GM12878 (cell line): Measurements from ENCODE around the gene CAP2. TPM values are rescaled to one million over a fixed set of nuclear protein-coding genes. Genes with fewer than 3 reads are reported as not detected.

ENCODE experiments used
- BCL11A ChIP-seq: IDR thresholded peaks from 2 replicates; pipeline ENCODE4 v1.6.1; 2011; ENCODE audit warnings: low read depth, low read length
- BRCA1 ChIP-seq: IDR thresholded peaks from 2 replicates; pipeline ENCODE4 v1.6.1; 2011; ENCODE audit warnings: low read depth, low read length, improper control_type of control experiment
- CREB1 ChIP-seq: IDR thresholded peaks from 2 replicates; pipeline ENCODE4 v1.6.1; 2012; ENCODE audit warnings: low read depth, mild to moderate bottlenecking, inconsistent platforms
- ETV6 ChIP-seq, 2 experiments: fragments of 450-650 bp in 1 of 2; IDR thresholded peaks in 1 of 2; conservative IDR thresholded peaks in 1 of 2; 2 replicates each; pipeline ENCODE4 v1.6.1; 2014; ENCODE audit warnings: antibody characterized with exemption in 1 of 2, borderline replicate concordance in 1 of 2, low read depth in 1 of 2, mild to moderate bottlenecking in 1 of 2, moderate library complexity in 1 of 2
- GABPA ChIP-seq: IDR thresholded peaks from 2 replicates; pipeline ENCODE4 v1.6.1; 2014; ENCODE audit warnings: antibody characterized with exemption, low read depth, mild to moderate bottlenecking, inconsistent platforms
- HDGF ChIP-seq: fragments of 450-650 bp; IDR thresholded peaks from 2 replicates; pipeline ENCODE4 v1.6.1; 2016; ENCODE audit warnings: antibody characterized with exemption
- IRF4 ChIP-seq: IDR thresholded peaks from 2 replicates; pipeline ENCODE4 v1.6.1; 2011; ENCODE audit warnings: low read depth, low read length
- NBN ChIP-seq: fragments of 450-650 bp; IDR thresholded peaks from 2 replicates; pipeline ENCODE4 v1.6.1; 2016
- NR2F1 ChIP-seq: fragments of 450-650 bp; conservative IDR thresholded peaks from 2 replicates; pipeline ENCODE4 v1.6.1; 2017; ENCODE audit warnings: mild to moderate bottlenecking
- NRF1 ChIP-seq: conservative IDR thresholded peaks from 2 replicates; pipeline ENCODE4 v1.6.1; 2011; ENCODE audit warnings: mild to moderate bottlenecking, low read depth, low read length, improper control_type of control experiment
- RAD51 ChIP-seq: fragments of 450-650 bp; IDR thresholded peaks from 2 replicates; pipeline ENCODE4 v1.6.1; 2016; ENCODE audit warnings: moderate library complexity, mild to moderate bottlenecking, inconsistent platforms
- SREBF1 ChIP-seq: IDR thresholded peaks from 2 replicates; pipeline ENCODE4 v1.6.1; 2012; ENCODE audit warnings: mild to moderate bottlenecking, low read length
- SRF ChIP-seq, 2 experiments: IDR thresholded peaks; 2 replicates each; pipeline ENCODE4 v1.6.1; 2011; ENCODE audit warnings: low read depth in 2 of 2, low read length in 2 of 2, mild to moderate bottlenecking in 1 of 2, moderate library complexity in 1 of 2
- STAT3 ChIP-seq: IDR thresholded peaks from 2 replicates; pipeline ENCODE4 v1.6.1; 2011; ENCODE audit warnings: low read depth, low read length, improper control_type of control experiment
- SUPT20H ChIP-seq: IDR thresholded peaks from 2 replicates; pipeline ENCODE4 v1.6.1; 2011; ENCODE audit warnings: low read depth, mild to moderate bottlenecking, low read length, moderate library complexity, borderline replicate concordance; ENCODE audit not compliant: control insufficient read depth
- polyA plus RNA-seq, 11 experiments: library from polyadenylated mRNA; depleted of rRNA in 4 of 11; unstranded in 6 of 11; stranded (reverse) in 5 of 11; fragments of >200 nt; fragmentation: Nextera tagmentation in 4 of 11; fragmentation: Illumina TruSeq in 1 of 11; extraction: Ambion mirVana in 4 of 11; extraction: Trizol in 1 of 11; gene quantifications; 1 replicate in 1 of 11; 2 replicates in 10 of 11; pipeline versions ENCODE4 v1.2.1 to v1.2.3, GENCODE V29; 2011 to 2016; ENCODE audit warnings: inconsistent platforms in 2 of 11, missing spikeins in 2 of 11, low read depth in 1 of 11
- total RNA-seq, 4 experiments: library from RNA; depleted of rRNA in 3 of 4; stranded (reverse); fragments of >200 nt in 3 of 4; fragmentation: Illumina TruSeq in 1 of 4; extraction: Trizol in 1 of 4; gene quantifications; 2 replicates each; pipeline versions ENCODE4 v1.2.1 to v1.2.3, GENCODE V29; 2013 to 2021
- TF ChIP-seq, protein P1 (sequence below): fragments of 450-650 bp; formaldehyde crosslinking; IDR thresholded peaks from 2 replicates; pipeline ENCODE4 v1.5.0; 2022; ENCODE audit warnings: mild to moderate bottlenecking, missing genetic modification characterization
- TF ChIP-seq, protein P2 (sequence below): fragments of 450-650 bp; IDR thresholded peaks from 2 replicates; pipeline ENCODE4 v1.6.1; 2017; ENCODE audit warnings: antibody characterized with exemption, mild to moderate bottlenecking, moderate library complexity
- TF ChIP-seq, protein P3 (sequence below): IDR thresholded peaks from 2 replicates; pipeline ENCODE4 v1.6.1; 2011; ENCODE audit warnings: borderline replicate concordance, low read depth, mild to moderate bottlenecking, moderate library complexity, low read length; ENCODE audit not compliant: insufficient read depth, poor library complexity, severe bottlenecking
- TF ChIP-seq, protein P4 (sequence below): fragments of 150-350 bp; IDR thresholded peaks from 2 replicates; pipeline ENCODE4 v1.6.1; 2014; ENCODE audit warnings: mild to moderate bottlenecking, low read depth, low read length

Gene CAP2
- total and polyA plus RNA-seq, 10 of the 15 experiments (the other 5 are each of a cell fraction or from before 2014, with no cell fraction given): 0.10 to 2.0 (median 0.15) TPM; not detected in 7

DNA sequence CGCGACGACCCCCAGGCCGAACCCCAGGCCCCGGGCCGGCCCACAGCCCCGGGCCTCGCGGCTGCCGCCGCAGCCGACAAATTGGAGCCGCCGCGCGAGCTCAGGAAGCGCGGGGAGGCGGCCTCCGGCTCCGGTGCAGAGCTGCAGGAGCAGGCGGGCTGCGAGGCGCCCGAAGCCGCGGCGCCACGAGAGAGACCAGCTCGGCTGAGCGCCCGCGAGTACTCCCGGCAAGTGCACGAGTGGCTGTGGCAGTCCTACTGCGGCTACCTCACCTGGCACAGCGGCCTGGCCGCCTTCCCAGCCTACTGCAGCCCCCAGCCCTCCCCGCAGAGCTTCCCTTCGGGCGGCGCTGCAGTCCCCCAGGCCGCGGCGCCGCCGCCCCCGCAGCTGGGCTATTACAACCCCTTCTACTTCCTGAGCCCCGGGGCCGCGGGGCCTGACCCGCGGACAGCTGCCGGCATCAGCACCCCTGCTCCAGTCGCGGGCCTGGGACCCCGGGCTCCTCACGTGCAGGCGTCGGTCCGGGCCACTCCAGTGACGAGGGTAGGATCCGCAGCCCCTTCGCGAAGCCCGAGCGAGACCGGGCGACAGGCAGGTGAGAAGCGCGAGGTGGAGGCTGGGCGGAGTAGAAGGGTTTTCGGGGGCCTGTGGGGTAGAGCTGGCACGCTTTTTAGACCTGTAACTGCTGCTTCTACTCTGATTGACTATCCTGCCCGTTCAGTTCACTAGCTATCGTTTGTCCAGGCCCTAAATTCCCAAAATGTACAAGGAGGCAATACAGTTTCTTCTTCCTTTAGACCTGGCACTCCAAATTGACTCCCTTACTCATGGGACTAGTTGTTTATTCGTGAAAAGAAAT lies 207.4 kb downstream of the CAP2 start (continued):
- TF ChIP-seq, protein P1, sequence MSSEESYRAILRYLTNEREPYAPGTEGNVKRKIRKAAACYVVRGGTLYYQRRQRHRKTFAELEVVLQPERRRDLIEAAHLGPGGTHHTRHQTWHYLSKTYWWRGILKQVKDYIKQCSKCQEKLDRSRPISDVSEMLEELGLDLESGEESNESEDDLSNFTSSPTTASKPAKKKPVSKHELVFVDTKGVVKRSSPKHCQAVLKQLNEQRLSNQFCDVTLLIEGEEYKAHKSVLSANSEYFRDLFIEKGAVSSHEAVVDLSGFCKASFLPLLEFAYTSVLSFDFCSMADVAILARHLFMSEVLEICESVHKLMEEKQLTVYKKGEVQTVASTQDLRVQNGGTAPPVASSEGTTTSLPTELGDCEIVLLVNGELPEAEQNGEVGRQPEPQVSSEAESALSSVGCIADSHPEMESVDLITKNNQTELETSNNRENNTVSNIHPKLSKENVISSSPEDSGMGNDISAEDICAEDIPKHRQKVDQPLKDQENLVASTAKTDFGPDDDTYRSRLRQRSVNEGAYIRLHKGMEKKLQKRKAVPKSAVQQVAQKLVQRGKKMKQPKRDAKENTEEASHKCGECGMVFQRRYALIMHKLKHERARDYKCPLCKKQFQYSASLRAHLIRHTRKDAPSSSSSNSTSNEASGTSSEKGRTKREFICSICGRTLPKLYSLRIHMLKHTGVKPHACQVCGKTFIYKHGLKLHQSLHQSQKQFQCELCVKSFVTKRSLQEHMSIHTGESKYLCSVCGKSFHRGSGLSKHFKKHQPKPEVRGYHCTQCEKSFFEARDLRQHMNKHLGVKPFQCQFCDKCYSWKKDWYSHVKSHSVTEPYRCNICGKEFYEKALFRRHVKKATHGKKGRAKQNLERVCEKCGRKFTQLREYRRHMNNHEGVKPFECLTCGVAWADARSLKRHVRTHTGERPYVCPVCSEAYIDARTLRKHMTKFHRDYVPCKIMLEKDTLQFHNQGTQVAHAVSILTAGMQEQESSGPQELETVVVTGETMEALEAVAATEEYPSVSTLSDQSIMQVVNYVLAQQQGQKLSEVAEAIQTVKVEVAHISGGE (CRISPR knock-in tag): no peak
- TF ChIP-seq RAD51 (no peak), NRF1 (no peak), SREBF1 (no peak), BCL11A (no peak), BRCA1 (no peak), STAT3 (no peak), IRF4 (0 out of 2 replicates have a peak, but pooled peaks have one; percentile 3), SUPT20H (no peak), NR2F1 (peak; percentile 50; the same call in 1 of the 2 replicates), CREB1 (no peak), NBN (no peak), GABPA (no peak), HDGF (no peak), ETV6 (conservative IDR thresholded peaks at IDR 0.05 in 1 of 2, IDR thresholded peaks at IDR 0.05 in 1 of 2; ENCODE audit: borderline replicate concordance in 1 of 2, low read depth in 1 of 2) (no peak), SRF (IDR thresholded peaks at IDR 0.05; ENCODE audit: low read depth in 2 of 2, low read length in 2 of 2) (no peak)
- TF ChIP-seq, protein P2, sequence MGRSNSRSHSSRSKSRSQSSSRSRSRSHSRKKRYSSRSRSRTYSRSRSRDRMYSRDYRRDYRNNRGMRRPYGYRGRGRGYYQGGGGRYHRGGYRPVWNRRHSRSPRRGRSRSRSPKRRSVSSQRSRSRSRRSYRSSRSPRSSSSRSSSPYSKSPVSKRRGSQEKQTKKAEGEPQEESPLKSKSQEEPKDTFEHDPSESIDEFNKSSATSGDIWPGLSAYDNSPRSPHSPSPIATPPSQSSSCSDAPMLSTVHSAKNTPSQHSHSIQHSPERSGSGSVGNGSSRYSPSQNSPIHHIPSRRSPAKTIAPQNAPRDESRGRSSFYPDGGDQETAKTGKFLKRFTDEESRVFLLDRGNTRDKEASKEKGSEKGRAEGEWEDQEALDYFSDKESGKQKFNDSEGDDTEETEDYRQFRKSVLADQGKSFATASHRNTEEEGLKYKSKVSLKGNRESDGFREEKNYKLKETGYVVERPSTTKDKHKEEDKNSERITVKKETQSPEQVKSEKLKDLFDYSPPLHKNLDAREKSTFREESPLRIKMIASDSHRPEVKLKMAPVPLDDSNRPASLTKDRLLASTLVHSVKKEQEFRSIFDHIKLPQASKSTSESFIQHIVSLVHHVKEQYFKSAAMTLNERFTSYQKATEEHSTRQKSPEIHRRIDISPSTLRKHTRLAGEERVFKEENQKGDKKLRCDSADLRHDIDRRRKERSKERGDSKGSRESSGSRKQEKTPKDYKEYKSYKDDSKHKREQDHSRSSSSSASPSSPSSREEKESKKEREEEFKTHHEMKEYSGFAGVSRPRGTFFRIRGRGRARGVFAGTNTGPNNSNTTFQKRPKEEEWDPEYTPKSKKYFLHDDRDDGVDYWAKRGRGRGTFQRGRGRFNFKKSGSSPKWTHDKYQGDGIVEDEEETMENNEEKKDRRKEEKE: no peak
- TF ChIP-seq, protein P3, sequence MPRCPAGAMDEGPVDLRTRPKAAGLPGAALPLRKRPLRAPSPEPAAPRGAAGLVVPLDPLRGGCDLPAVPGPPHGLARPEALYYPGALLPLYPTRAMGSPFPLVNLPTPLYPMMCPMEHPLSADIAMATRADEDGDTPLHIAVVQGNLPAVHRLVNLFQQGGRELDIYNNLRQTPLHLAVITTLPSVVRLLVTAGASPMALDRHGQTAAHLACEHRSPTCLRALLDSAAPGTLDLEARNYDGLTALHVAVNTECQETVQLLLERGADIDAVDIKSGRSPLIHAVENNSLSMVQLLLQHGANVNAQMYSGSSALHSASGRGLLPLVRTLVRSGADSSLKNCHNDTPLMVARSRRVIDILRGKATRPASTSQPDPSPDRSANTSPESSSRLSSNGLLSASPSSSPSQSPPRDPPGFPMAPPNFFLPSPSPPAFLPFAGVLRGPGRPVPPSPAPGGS: no peak
- TF ChIP-seq, protein P4, sequence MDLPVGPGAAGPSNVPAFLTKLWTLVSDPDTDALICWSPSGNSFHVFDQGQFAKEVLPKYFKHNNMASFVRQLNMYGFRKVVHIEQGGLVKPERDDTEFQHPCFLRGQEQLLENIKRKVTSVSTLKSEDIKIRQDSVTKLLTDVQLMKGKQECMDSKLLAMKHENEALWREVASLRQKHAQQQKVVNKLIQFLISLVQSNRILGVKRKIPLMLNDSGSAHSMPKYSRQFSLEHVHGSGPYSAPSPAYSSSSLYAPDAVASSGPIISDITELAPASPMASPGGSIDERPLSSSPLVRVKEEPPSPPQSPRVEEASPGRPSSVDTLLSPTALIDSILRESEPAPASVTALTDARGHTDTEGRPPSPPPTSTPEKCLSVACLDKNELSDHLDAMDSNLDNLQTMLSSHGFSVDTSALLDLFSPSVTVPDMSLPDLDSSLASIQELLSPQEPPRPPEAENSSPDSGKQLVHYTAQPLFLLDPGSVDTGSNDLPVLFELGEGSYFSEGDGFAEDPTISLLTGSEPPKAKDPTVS: no peak
